Measurements from ENCODE around the gene DEFB113.

DEFB113 gene

DNA sequence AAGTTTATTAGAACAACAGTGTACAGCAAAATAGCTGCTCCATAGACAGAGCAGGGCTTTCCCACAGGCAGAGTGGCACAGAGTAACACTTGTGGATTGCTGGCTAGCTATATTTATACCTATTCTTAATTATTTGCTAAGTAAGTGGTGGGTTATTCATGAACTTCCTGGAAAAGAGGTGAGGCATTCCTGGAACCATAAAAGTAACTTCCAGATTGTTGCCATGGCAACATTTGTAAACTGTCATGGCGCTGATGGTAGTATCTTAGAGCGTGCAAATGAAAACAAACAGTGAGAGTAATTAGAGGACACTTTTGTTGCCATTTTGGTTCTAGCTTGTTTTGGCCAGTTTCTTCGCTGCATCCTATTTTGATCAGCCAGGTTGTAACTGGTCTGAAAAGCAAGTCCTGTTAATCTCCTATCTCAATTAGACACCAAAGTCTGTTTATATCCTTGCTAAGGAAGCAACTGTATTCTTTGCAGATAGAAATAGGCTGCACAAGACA is 29.4 kb downstream of the DEFB113 start:
- no peaks in the 10 kb centered on the region for H3K27me3 ChIP-seq (ENCODE audit: low read depth, low read length)
- H4K20me1 ChIP-seq (ENCODE audit: insufficient read depth, low read length) = no peaks in the 10 kb centered on the region
- H3K4me1 ChIP-seq (ENCODE audit: low read length) = no peaks in the 10 kb centered on the region
- no peak overlapping the region for H3K4me3 ChIP-seq (ENCODE audit: low read length)
- H3K79me2 ChIP-seq (ENCODE audit: low read length) = no peaks in the 10 kb centered on the region
- H3K4me2 ChIP-seq (ENCODE audit: low read length) = no peak overlapping the region
- H3K9me3 ChIP-seq (ENCODE audit: insufficient read depth, low read length) = peaks cover 6% of the 10 kb centered on the region; the same call in 1 of the 2 replicates
- no peak overlapping the region for H3K27ac ChIP-seq (ENCODE audit: low read length)
- H3K9ac ChIP-seq (ENCODE audit: low read length) = no peak overlapping the region
- TF ChIP-seq EZH2phosphoT487 (IDR thresholded peaks at IDR 0.05; ENCODE audit: low read depth) = no peak
- no peak for TF ChIP-seq CTCF (IDR thresholded peaks at IDR 0.05; ENCODE audit: low read depth, low read length)
- H3K36me3 ChIP-seq (replicated peaks; ENCODE audit: low read depth, low read length) = no peaks in the 10 kb centered on the region
- H2AFZ ChIP-seq (ENCODE audit: low read depth, low read length) = no peak overlapping the region

DNA sequence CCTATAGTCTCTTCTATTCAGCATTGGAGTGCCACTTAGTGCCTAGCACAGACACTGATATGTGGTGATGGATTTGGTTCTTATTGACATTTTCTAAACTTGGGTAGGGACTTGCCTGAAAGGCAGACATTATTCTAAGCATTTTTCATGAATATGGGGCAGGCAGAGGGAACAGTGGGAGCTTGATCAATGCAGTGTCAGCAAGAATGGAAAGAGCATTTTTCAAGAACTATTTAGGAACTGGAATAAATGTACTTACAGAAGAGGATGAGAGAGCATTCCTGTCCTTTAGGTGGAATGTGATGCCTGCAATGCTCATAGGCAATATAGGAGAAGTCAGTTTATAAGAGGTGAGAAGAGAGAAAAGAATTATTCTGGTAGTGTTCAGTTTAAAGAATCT is 31.6 kb downstream of the DEFB113 start:
- no peaks in the 10 kb centered on the region for H3K4me1 ChIP-seq (ENCODE audit: low read length)
- no peak overlapping the region for H2AFZ ChIP-seq (ENCODE audit: low read depth, low read length)
- H3K9ac ChIP-seq (ENCODE audit: low read length) = no peak overlapping the region
- H3K9me3 ChIP-seq (ENCODE audit: insufficient read depth, low read length) = no peaks in the 10 kb centered on the region
- no peaks in the 10 kb centered on the region for H3K36me3 ChIP-seq (replicated peaks; ENCODE audit: low read depth, low read length)
- no peak overlapping the region for H3K4me3 ChIP-seq (ENCODE audit: low read length)
- no peaks in the 10 kb centered on the region for H3K79me2 ChIP-seq (ENCODE audit: low read length)
- no peaks in the 10 kb centered on the region for H3K27me3 ChIP-seq (ENCODE audit: low read depth, low read length)
- no peak overlapping the region for H3K4me2 ChIP-seq (ENCODE audit: low read length)
- H4K20me1 ChIP-seq (ENCODE audit: insufficient read depth, low read length) = no peaks in the 10 kb centered on the region
- H3K27ac ChIP-seq (ENCODE audit: low read length) = no peak overlapping the region
- TF ChIP-seq CTCF (IDR thresholded peaks at IDR 0.05; ENCODE audit: low read depth, low read length) (no peak), EZH2phosphoT487 (IDR thresholded peaks at IDR 0.05; ENCODE audit: low read depth) (no peak)

DNA sequence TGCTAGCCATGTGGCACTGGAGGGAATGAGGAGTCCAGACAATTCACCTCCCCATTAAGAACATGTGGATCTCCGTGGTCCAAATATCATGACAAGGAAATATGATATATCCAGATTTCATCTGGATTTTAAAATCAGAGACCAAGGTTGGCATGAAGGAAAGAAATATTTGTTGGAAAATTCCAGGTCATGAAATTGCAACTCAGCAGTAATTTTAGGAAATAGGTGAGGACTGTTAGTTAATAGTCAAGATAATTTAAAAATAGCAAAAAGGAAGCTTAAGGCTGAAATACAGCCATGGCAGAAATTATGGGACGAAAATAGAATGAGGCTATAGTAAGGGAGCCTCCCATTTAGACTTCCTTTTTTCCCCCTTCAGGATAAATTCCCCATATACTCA is 32.4 kb downstream of the DEFB113 start:
- H3K79me2 ChIP-seq (ENCODE audit: low read length) = no peaks in the 10 kb centered on the region
- H3K4me1 ChIP-seq (ENCODE audit: low read length) = no peaks in the 10 kb centered on the region
- no peak for TF ChIP-seq CTCF (IDR thresholded peaks at IDR 0.05; ENCODE audit: low read depth, low read length)
- TF ChIP-seq EZH2phosphoT487 (IDR thresholded peaks at IDR 0.05; ENCODE audit: low read depth) = no peak
- H4K20me1 ChIP-seq (ENCODE audit: insufficient read depth, low read length) = no peaks in the 10 kb centered on the region
- H3K27me3 ChIP-seq (ENCODE audit: low read depth, low read length) = no peaks in the 10 kb centered on the region
- no peak overlapping the region for H3K9ac ChIP-seq (ENCODE audit: low read length)
- no peak overlapping the region for H3K27ac ChIP-seq (ENCODE audit: low read length)
- no peak overlapping the region for H2AFZ ChIP-seq (ENCODE audit: low read depth, low read length)
- H3K36me3 ChIP-seq (replicated peaks; ENCODE audit: low read depth, low read length) = no peaks in the 10 kb centered on the region
- no peak overlapping the region for H3K4me3 ChIP-seq (ENCODE audit: low read length)
- H3K9me3 ChIP-seq (ENCODE audit: insufficient read depth, low read length) = no peaks in the 10 kb centered on the region
- no peak overlapping the region for H3K4me2 ChIP-seq (ENCODE audit: low read length)

GRCh38 chr6:49935387-49935786 is 34.0 kb downstream of the DEFB113 start:
- Histone ChIP-seq H3K9me3 (ENCODE audit: insufficient read depth, low read length) (no peaks in the 10 kb centered on the region), H3K27ac (ENCODE audit: low read length) (no peak overlapping the region), H3K79me2 (ENCODE audit: low read length) (no peaks in the 10 kb centered on the region), H3K27me3 (ENCODE audit: low read depth, low read length) (no peaks in the 10 kb centered on the region), H4K20me1 (ENCODE audit: insufficient read depth, low read length) (no peaks in the 10 kb centered on the region), H3K4me2 (ENCODE audit: low read length) (no peak overlapping the region), H3K9ac (ENCODE audit: low read length) (no peak overlapping the region), H3K4me3 (ENCODE audit: low read length) (no peak overlapping the region), H2AFZ (ENCODE audit: low read depth, low read length) (no peak overlapping the region), H3K4me1 (ENCODE audit: low read length) (no peaks in the 10 kb centered on the region), H3K36me3 (replicated peaks; ENCODE audit: low read depth, low read length) (no peaks in the 10 kb centered on the region)
- TF ChIP-seq CTCF (IDR thresholded peaks at IDR 0.05; ENCODE audit: low read depth, low read length) = no peak
- no peak for TF ChIP-seq EZH2phosphoT487 (IDR thresholded peaks at IDR 0.05; ENCODE audit: low read depth)
